Measurements from ENCODE around the gene HIVEP3.

The HIVEP3 gene

DNA sequence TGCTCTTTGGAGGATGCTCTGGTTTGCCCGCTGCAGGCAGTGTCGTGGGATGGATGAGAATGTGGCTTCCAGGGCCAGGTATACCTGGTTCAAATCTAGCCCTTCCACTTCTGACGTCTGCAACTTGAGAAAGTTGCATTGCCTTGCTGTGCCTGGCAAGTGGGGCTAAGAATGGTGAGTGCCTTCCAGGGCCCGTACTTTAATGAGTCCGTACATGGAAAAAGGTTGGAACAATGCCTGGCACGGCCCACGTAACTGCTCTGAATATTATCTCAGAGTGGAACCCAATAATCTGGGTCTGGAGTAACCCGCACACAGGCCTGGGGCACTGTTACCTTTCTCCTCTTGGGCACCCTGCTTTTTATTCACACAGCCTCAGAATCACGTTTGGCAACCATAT lies 287.6 kb downstream of the HIVEP3 start:
- TF ChIP-seq, protein P1, sequence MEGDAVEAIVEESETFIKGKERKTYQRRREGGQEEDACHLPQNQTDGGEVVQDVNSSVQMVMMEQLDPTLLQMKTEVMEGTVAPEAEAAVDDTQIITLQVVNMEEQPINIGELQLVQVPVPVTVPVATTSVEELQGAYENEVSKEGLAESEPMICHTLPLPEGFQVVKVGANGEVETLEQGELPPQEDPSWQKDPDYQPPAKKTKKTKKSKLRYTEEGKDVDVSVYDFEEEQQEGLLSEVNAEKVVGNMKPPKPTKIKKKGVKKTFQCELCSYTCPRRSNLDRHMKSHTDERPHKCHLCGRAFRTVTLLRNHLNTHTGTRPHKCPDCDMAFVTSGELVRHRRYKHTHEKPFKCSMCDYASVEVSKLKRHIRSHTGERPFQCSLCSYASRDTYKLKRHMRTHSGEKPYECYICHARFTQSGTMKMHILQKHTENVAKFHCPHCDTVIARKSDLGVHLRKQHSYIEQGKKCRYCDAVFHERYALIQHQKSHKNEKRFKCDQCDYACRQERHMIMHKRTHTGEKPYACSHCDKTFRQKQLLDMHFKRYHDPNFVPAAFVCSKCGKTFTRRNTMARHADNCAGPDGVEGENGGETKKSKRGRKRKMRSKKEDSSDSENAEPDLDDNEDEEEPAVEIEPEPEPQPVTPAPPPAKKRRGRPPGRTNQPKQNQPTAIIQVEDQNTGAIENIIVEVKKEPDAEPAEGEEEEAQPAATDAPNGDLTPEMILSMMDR (conservative IDR thresholded peaks at IDR 0.05; ENCODE audit: low read depth, low read length), result no peak
- no peak for DNase-seq (ENCODE audit: low read depth)
- no peak overlapping the region for H3K4me3 ChIP-seq (ENCODE audit: low read length)

- TF ChIP-seq, protein P1 (conservative IDR thresholded peaks at IDR 0.05; ENCODE audit: low read depth, low read length), result no peak
- DNase-seq (ENCODE audit: low read depth), result peak; percentile 48
- no peak overlapping the region for H3K4me3 ChIP-seq (ENCODE audit: low read length)
These were observed 289.2 kb downstream of the HIVEP3 start for GRCh38 chr1:41629571-41629970.

DNA sequence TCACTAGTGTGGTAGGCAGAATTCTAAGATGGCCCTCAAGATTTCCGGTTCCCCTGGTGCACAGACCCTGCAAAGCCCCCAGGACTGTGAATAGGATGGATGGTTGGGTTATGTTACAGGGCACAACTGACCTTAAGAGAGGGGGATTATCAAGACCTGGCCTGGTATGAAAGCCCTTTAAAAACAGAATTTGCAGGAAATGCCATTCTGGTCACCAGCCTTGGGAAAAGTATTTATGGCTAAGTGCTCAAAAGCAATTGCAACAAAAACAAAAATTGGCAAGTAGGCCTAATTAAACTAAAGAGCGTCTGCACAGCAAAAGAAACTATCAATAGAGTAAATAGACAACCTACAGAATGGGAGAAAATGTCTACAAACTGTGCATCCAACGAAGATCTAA lies 289.6 kb downstream of the HIVEP3 start:
- DNase-seq (ENCODE audit: low read depth), result no peak
- no peak overlapping the region for H3K4me3 ChIP-seq (ENCODE audit: low read length)
- TF ChIP-seq, protein P1 (conservative IDR thresholded peaks at IDR 0.05; ENCODE audit: low read depth, low read length), result no peak

GRCh38 chr1:41627491-41628280 lies 291.0 kb downstream of the HIVEP3 start:
- H3K4me3 ChIP-seq (ENCODE audit: low read length), result no peak overlapping the region
- TF ChIP-seq, protein P1 (conservative IDR thresholded peaks at IDR 0.05; ENCODE audit: low read depth, low read length), result no peak
- no peak for DNase-seq (ENCODE audit: low read depth)

- TF ChIP-seq, protein P1 (conservative IDR thresholded peaks at IDR 0.05; ENCODE audit: low read depth, low read length), result no peak
- H3K4me3 ChIP-seq (ENCODE audit: low read length), result no peak overlapping the region
- no peak for DNase-seq (ENCODE audit: low read depth)
These were observed 291.9 kb downstream of the HIVEP3 start for GRCh38 chr1:41626616-41627375.

GRCh38 chr1:41626146-41626545 lies 292.6 kb downstream of the HIVEP3 start:
- H3K4me3 ChIP-seq (ENCODE audit: low read length), result no peak overlapping the region
- TF ChIP-seq, protein P1 (conservative IDR thresholded peaks at IDR 0.05; ENCODE audit: low read depth, low read length), result no peak
- DNase-seq (ENCODE audit: low read depth), result no peak

Data from retinal pigment epithelial cell (primary cell).